ENCODE measurements around the gene CD320. TPM values are rescaled to one million over a fixed set of nuclear protein-coding genes. Genes with fewer than 3 reads are reported as not detected.

CD320 gene
- total and polyA plus RNA-seq, 2 of the 8 experiments (the other 6 are each of a cell fraction or from before 2014, with no cell fraction given): 80.4 to 157 TPM

DNA sequence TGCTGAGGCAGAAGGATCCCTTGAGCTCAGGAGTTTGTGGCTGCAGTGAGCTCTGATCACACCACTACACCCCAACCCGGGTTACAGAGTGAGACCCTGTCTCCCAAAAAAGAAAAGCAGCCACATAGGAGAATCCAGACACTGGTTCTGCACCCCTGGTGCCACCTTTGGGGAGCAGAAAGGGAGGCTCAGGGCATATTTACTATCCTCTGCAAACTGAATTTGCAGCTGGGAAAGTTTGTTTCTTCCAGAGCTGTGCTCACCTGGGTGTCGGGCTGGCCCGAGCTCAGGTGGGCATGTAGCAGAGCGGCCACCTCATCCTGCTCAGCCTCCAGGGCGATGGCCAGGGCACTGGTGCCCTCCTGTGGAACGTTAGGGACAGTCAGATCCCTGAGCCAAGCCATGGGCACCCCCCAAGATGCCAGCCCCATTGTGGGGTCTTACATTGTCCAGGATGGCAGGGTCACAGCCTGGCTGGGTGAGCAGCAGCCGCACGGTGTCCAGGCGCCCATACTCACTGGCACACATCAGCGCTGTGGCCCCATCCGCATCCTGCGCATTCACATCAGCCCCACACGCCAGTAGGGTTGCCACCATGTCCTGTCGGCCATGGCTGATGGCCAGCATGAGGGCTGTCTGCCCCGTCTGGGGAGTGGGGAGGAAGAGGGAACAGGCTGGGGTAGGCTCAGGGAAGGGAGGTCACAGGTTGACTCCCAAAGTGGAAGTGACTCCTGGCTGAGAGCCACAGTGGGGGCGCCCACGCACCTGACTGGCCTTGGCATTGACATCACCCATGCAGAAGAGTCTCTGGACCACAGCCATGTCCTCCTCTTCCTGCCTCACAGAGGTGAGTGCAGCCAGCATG lies 16.3 kb upstream of the CD320 start:
- Histone ChIP-seq H2AFZ (ENCODE audit: low read length) (no peak overlapping the region), H3K23me2 (ENCODE audit: low read depth, low read length) (peaks cover 16% of the 10 kb centered on the region), H3K36me3 (ENCODE audit: control insufficient read depth in 2 of 4, insufficient read depth in 4 of 4, low read length in 3 of 4) (peaks cover 13 to 20% (median 15%) of the 10 kb centered on the region in 4 experiments), H2BK12ac (ENCODE audit: low read depth, low read length) (0 out of 2 replicates have a peak overlapping the region, but pooled peaks have one; percentile 23), H4K20me1 (replicated peaks in 1 of 2; ENCODE audit: control insufficient read depth in 1 of 2, insufficient read depth in 2 of 2, low read length in 2 of 2) (peaks cover 5 to 15% of the 10 kb centered on the region in 2 experiments), H3K27ac (ENCODE audit: low read depth, low read length) (no peak overlapping the region), H3K27me3 (replicated peaks in 1 of 4; ENCODE audit: control insufficient read depth in 3 of 4, extremely low read depth in 1 of 4, insufficient read depth in 3 of 4, low read length in 3 of 4) (no peaks in the 10 kb centered on the region; a peak in 1 of 7 replicates), H2BK120ac (replicated peaks; ENCODE audit: low read depth, low read length) (no peak overlapping the region), H3K14ac (ENCODE audit: insufficient read length) (no peak overlapping the region), H4K5ac (ENCODE audit: insufficient read length, low read depth, low read length) (no peak overlapping the region), H4K91ac (replicated peaks; ENCODE audit: insufficient read length, low read length) (no peak overlapping the region), H3K4me2 (ENCODE audit: insufficient read depth in 1 of 2, low read depth in 2 of 2, low read length in 2 of 2) (no peak overlapping the region), H2BK5ac (ENCODE audit: low read depth, low read length) (no peak overlapping the region), H3K9me3 (ENCODE audit: insufficient read depth in 2 of 2, low read depth in 1 of 2, low read length in 1 of 2) (no peaks in the 10 kb centered on the region), H3K79me1 (ENCODE audit: low read depth, low read length) (peaks cover 10% of the 10 kb centered on the region; the same call in 1 of the 2 replicates), H3K4ac (replicated peaks; ENCODE audit: insufficient read length, low read depth, low read length) (no peak overlapping the region), H3K4me1 (replicated peaks in 1 of 4; ENCODE audit: control insufficient read depth in 3 of 4, insufficient read depth in 4 of 4, low read length in 3 of 4) (peaks cover 0 to 13% (median 6%) of the 10 kb centered on the region in 4 experiments; a peak in 5 of 7 replicates), H2BK15ac (ENCODE audit: low read length) (no peak overlapping the region), H3K23ac (ENCODE audit: insufficient read length) (no peak overlapping the region), H3K4me3 (ENCODE audit: extremely low read depth in 1 of 4, insufficient read depth in 2 of 4, low read depth in 3 of 4, low read length in 4 of 4) (no peak overlapping the region), H4K8ac (ENCODE audit: extremely low read depth, insufficient read depth, low read length) (peak overlapping the region; percentile 57), H3K18ac (ENCODE audit: extremely low read depth, low read length) (no peak overlapping the region), H3K56ac (replicated peaks; ENCODE audit: insufficient read length, low read depth, low read length) (no peak overlapping the region), H2AK5ac (ENCODE audit: low read depth, low read length) (no peak overlapping the region; the same call in 1 of the 2 replicates), H2BK20ac (ENCODE audit: low read length) (no peak overlapping the region), H3K79me2 (ENCODE audit: control insufficient read depth in 1 of 2, insufficient read depth in 2 of 2, low read length in 2 of 2) (peaks cover 0 to 33% of the 10 kb centered on the region in 2 experiments; a peak in 2 of 4 replicates), H3K9ac (replicated peaks in 1 of 4; ENCODE audit: extremely low read depth in 1 of 4, low read depth in 3 of 4, low read length in 3 of 4) (no peak overlapping the region)
- CTCF ChIA-PET (ENCODE audit: partially characterized antibody): interaction anchor here (0.7 to 5.2 kb wide), 9 partner anchors 10 to 73 kb away, joined by 3 to 32 read pairs (median 4); no protein-coding TSS in a partner anchor
- DNase-seq (ENCODE audit: low read depth in 1 of 2, low spot score in 2 of 2) (peak in 1 of 2 experiments; percentile 67), FAIRE-seq (no peak)
- POLR2A ChIA-PET (ENCODE audit: partially characterized antibody): interaction anchor here (0.5 to 27.1 kb wide), 16 partner anchors 5 to 1880 kb away, joined by 3 to 583 read pairs (median 4); partner anchors contain the start of genes CD320, KANK3, MARCHF2 and NDUFA7
- 84% methylated on average over 15 of the region's 17 CpGs; no CpG with 5 or more reads in 1 of the 2 experiments for WGBS, 2 experiments (ENCODE audit: extremely low coverage in 1 of 2, insufficient coverage in 1 of 2, insufficient read length in 1 of 2, insufficient replicate concordance in 2 of 2, low coverage in 1 of 2, low lambda C conversion rate in 2 of 2, missing lambda C conversion rate in 1 of 2)
- TF ChIP-seq, protein P1, sequence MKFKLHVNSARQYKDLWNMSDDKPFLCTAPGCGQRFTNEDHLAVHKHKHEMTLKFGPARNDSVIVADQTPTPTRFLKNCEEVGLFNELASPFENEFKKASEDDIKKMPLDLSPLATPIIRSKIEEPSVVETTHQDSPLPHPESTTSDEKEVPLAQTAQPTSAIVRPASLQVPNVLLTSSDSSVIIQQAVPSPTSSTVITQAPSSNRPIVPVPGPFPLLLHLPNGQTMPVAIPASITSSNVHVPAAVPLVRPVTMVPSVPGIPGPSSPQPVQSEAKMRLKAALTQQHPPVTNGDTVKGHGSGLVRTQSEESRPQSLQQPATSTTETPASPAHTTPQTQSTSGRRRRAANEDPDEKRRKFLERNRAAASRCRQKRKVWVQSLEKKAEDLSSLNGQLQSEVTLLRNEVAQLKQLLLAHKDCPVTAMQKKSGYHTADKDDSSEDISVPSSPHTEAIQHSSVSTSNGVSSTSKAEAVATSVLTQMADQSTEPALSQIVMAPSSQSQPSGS (IDR thresholded peaks at IDR 0.05; ENCODE audit: low read length): no peak
- TF ChIP-seq, protein P2, sequence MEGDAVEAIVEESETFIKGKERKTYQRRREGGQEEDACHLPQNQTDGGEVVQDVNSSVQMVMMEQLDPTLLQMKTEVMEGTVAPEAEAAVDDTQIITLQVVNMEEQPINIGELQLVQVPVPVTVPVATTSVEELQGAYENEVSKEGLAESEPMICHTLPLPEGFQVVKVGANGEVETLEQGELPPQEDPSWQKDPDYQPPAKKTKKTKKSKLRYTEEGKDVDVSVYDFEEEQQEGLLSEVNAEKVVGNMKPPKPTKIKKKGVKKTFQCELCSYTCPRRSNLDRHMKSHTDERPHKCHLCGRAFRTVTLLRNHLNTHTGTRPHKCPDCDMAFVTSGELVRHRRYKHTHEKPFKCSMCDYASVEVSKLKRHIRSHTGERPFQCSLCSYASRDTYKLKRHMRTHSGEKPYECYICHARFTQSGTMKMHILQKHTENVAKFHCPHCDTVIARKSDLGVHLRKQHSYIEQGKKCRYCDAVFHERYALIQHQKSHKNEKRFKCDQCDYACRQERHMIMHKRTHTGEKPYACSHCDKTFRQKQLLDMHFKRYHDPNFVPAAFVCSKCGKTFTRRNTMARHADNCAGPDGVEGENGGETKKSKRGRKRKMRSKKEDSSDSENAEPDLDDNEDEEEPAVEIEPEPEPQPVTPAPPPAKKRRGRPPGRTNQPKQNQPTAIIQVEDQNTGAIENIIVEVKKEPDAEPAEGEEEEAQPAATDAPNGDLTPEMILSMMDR (IDR thresholded peaks at IDR 0.05; ENCODE audit: control extremely low read depth in 1 of 3, insufficient read depth in 1 of 3, low read depth in 1 of 3, low read length in 3 of 3): peak; percentile 40 to 50 (median 45)
- no peak for TF ChIP-seq JUN (IDR thresholded peaks at IDR 0.05; ENCODE audit: low read depth, low read length)
- TF ChIP-seq, protein P3, sequence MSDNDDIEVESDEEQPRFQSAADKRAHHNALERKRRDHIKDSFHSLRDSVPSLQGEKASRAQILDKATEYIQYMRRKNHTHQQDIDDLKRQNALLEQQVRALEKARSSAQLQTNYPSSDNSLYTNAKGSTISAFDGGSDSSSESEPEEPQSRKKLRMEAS (IDR thresholded peaks at IDR 0.05): no peak
- TF ChIP-seq POLR2AphosphoS5 (IDR thresholded peaks at IDR 0.05; ENCODE audit: low read depth, low read length): peak; percentile 79; the same call in 1 of the 2 replicates
- TF ChIP-seq POU5F1 (IDR thresholded peaks at IDR 0.05; ENCODE audit: low read depth, low read length): no peak

Measured in H1 (cell line).